H9 (cell line): Measurements from ENCODE around the gene ABHD16B. TPM values are rescaled to one million over a fixed set of nuclear protein-coding genes. Genes with fewer than 3 reads are reported as not detected.

Source experiments
- DNase-seq: peaks from one replicate; pipeline ENCODE4 v3.0.0-alpha.2; 2017
- H2AFZ ChIP-seq: one replicate; pipeline ENCODE4 v1.6.1; 2013; ENCODE audit warnings: mild to moderate bottlenecking, low read length, control low read depth, moderate library complexity
- H2AK5ac ChIP-seq: 2 replicates; pipeline ENCODE4 v1.6.1; 2013; ENCODE audit warnings: low read length, control low read depth, mixed read lengths; ENCODE audit not compliant: insufficient read length
- H2BK120ac ChIP-seq: one replicate; pipeline ENCODE4 v1.6.1; 2013; ENCODE audit warnings: low read depth, mild to moderate bottlenecking, low read length, control low read depth, inconsistent platforms; ENCODE audit not compliant: poor library complexity, severe bottlenecking
- H2BK12ac ChIP-seq: 2 replicates; pipeline ENCODE4 v1.6.1; 2013; ENCODE audit warnings: low read length, control low read depth, mixed read lengths, low read depth; ENCODE audit not compliant: insufficient read length
- H2BK15ac ChIP-seq: 2 replicates; pipeline ENCODE4 v1.6.1; 2013; ENCODE audit warnings: low read depth, low read length, control low read depth
- H2BK20ac ChIP-seq: one replicate; pipeline ENCODE4 v1.6.1; 2013; ENCODE audit warnings: low read depth, mild to moderate bottlenecking, low read length, control low read depth, inconsistent platforms; ENCODE audit not compliant: poor library complexity, severe bottlenecking
- H2BK5ac ChIP-seq: 2 replicates; pipeline ENCODE4 v1.6.1; 2013; ENCODE audit warnings: low read length, control low read depth, mixed read lengths; ENCODE audit not compliant: insufficient read length
- H3K14ac ChIP-seq: 2 replicates; pipeline ENCODE4 v1.6.1; 2013; ENCODE audit warnings: low read length, control low read depth; ENCODE audit not compliant: insufficient read depth
- H3K18ac ChIP-seq: 2 replicates; pipeline ENCODE4 v1.6.1; 2013; ENCODE audit warnings: low read depth, mild to moderate bottlenecking, mixed read lengths, low read length, control low read depth; ENCODE audit not compliant: insufficient read length
- H3K23ac ChIP-seq: 2 replicates; pipeline ENCODE4 v1.6.1; 2013; ENCODE audit warnings: low read length, control low read depth, mixed read lengths, low read depth; ENCODE audit not compliant: insufficient read length
- H3K23me2 ChIP-seq: 2 replicates; pipeline ENCODE4 v1.6.1; 2013; ENCODE audit warnings: low read depth, mild to moderate bottlenecking, mixed read lengths, low read length, control low read depth; ENCODE audit not compliant: insufficient read length, poor library complexity, severe bottlenecking
- H3K27ac ChIP-seq: 2 replicates; pipeline ENCODE4 v1.5.1; 2013; ENCODE audit warnings: low read length, control low read depth, mixed read lengths, low read depth; ENCODE audit not compliant: insufficient read length
- H3K27me3 ChIP-seq: 2 replicates; pipeline ENCODE4 v1.6.1; 2013; ENCODE audit warnings: low read length, control low read depth, inconsistent platforms; ENCODE audit not compliant: insufficient read depth
- H3K4ac ChIP-seq: 2 replicates; pipeline ENCODE4 v1.6.1; 2013; ENCODE audit warnings: low read depth, mild to moderate bottlenecking, control low read depth, inconsistent platforms, low read length, moderate library complexity
- H3K4me1 ChIP-seq: 2 replicates; pipeline ENCODE4 v1.6.1; 2013; ENCODE audit warnings: low read length, control low read depth, inconsistent platforms; ENCODE audit not compliant: insufficient read depth
- H3K4me2 ChIP-seq: 2 replicates; pipeline ENCODE4 v1.6.1; 2013; ENCODE audit warnings: low read length, control low read depth, mixed read lengths; ENCODE audit not compliant: insufficient read length, insufficient read depth
- H3K56ac ChIP-seq: 2 replicates; pipeline ENCODE4 v1.6.1; 2013; ENCODE audit warnings: low read depth, mild to moderate bottlenecking, mixed read lengths, low read length, control low read depth; ENCODE audit not compliant: insufficient read length
- H3K79me1 ChIP-seq: 2 replicates; pipeline ENCODE4 v1.6.1; 2013; ENCODE audit warnings: low read depth, mild to moderate bottlenecking, moderate library complexity, low read length, control low read depth, inconsistent platforms; ENCODE audit not compliant: insufficient read depth, poor library complexity, severe bottlenecking
- H3K79me2 ChIP-seq: 2 replicates; pipeline ENCODE4 v1.6.1; 2013; ENCODE audit warnings: low read length, control low read depth, inconsistent platforms; ENCODE audit not compliant: insufficient read depth
- H3K9ac ChIP-seq: 2 replicates; pipeline ENCODE4 v1.6.1; 2013; ENCODE audit warnings: low read length, control low read depth, mixed read lengths; ENCODE audit not compliant: insufficient read length; ENCODE audit errors: extremely low read depth
- H3K9me3 ChIP-seq: one replicate; pipeline ENCODE4 v1.6.1; 2013; ENCODE audit warnings: low read depth, low read length, inconsistent platforms; ENCODE audit not compliant: control insufficient read depth
- H3T11ph ChIP-seq: one replicate; pipeline ENCODE4 v1.6.1; 2013; ENCODE audit warnings: mild to moderate bottlenecking, low read length, control low read depth, inconsistent platforms
- H4K20me1 ChIP-seq: one replicate; pipeline ENCODE4 v1.6.1; 2013; ENCODE audit not compliant: control insufficient read depth, insufficient read length, insufficient read depth
- H4K5ac ChIP-seq: 2 replicates; pipeline ENCODE4 v1.6.1; 2013; ENCODE audit warnings: low read depth, mild to moderate bottlenecking, mixed read lengths, low read length, control low read depth; ENCODE audit not compliant: insufficient read length
- H4K8ac ChIP-seq: replicated peaks from 2 replicates; pipeline ENCODE4 v1.6.1; 2013; ENCODE audit warnings: low read length, control low read depth, mixed read lengths, low read depth; ENCODE audit not compliant: insufficient read length
- H4K91ac ChIP-seq: 2 replicates; pipeline ENCODE4 v1.6.1; 2013; ENCODE audit warnings: low read depth, mild to moderate bottlenecking, moderate library complexity, mixed read lengths, low read length, control low read depth; ENCODE audit not compliant: insufficient read length
- H3K27ac Mint-ChIP-seq, 3 experiments: 2 replicates in 2 of 3; 3 replicates in 1 of 3; pipeline ENCODE4 v1.8.0; 2020 to 2021; ENCODE audit warnings: mixed read lengths in 3 of 3, mild to moderate bottlenecking in 1 of 3, moderate library complexity in 1 of 3
- H3K27me3 Mint-ChIP-seq: 2 replicates; pipeline ENCODE4 v1.8.0; 2021; ENCODE audit warnings: low read depth, mild to moderate bottlenecking, moderate library complexity, mixed read lengths
- H3K36me3 Mint-ChIP-seq, 3 experiments: 2 replicates in 2 of 3; 3 replicates in 1 of 3; pipeline ENCODE4 v1.8.0; 2020 to 2021; ENCODE audit warnings: low read depth in 3 of 3, mixed read lengths in 3 of 3; ENCODE audit not compliant: insufficient read depth in 1 of 3
- H3K4me1 Mint-ChIP-seq, 2 experiments: 2 replicates each; pipeline ENCODE4 v1.8.0; 2020; ENCODE audit warnings: mixed read lengths in 2 of 2
- H3K4me3 Mint-ChIP-seq, 2 experiments: 2 replicates in 1 of 2; 3 replicates in 1 of 2; pipeline ENCODE4 v1.8.0; 2020 to 2021; ENCODE audit warnings: mild to moderate bottlenecking in 2 of 2, mixed read lengths in 2 of 2, moderate library complexity in 1 of 2
- H3K9me3 Mint-ChIP-seq, 2 experiments: 2 replicates in 1 of 2; 3 replicates in 1 of 2; pipeline ENCODE4 v1.8.0; 2020; ENCODE audit warnings: mild to moderate bottlenecking in 2 of 2, mixed read lengths in 2 of 2, moderate library complexity in 1 of 2
- WGBS: extraction: QIAGEN DNeasy Blood & Tissue Kit; methylation state at CpG from one replicate; pipeline ENCODE4 v1.1.7; 2013; ENCODE audit warnings: missing lambda C conversion rate, low lambda C conversion rate, mixed read lengths; ENCODE audit not compliant: insufficient read length; ENCODE audit errors: extremely low coverage; 5-methylcytosine and 5-hydroxymethylcytosine counted together
- total RNA-seq: library from RNA; stranded (reverse); gene quantifications from 2 replicates; pipeline ENCODE4 v1.2.1, GENCODE V29; 2021
- TF ChIP-seq, protein P1 (sequence below): fragments of 200-600 bp; sonication (generic); conservative IDR thresholded peaks from 3 replicates; pipeline ENCODE4 v1.8.0; 2021; ENCODE audit warnings: antibody characterized with exemption, mild to moderate bottlenecking

Gene ABHD16B
- total RNA-seq, 1 experiment from 2014 or later, result not detected

DNA sequence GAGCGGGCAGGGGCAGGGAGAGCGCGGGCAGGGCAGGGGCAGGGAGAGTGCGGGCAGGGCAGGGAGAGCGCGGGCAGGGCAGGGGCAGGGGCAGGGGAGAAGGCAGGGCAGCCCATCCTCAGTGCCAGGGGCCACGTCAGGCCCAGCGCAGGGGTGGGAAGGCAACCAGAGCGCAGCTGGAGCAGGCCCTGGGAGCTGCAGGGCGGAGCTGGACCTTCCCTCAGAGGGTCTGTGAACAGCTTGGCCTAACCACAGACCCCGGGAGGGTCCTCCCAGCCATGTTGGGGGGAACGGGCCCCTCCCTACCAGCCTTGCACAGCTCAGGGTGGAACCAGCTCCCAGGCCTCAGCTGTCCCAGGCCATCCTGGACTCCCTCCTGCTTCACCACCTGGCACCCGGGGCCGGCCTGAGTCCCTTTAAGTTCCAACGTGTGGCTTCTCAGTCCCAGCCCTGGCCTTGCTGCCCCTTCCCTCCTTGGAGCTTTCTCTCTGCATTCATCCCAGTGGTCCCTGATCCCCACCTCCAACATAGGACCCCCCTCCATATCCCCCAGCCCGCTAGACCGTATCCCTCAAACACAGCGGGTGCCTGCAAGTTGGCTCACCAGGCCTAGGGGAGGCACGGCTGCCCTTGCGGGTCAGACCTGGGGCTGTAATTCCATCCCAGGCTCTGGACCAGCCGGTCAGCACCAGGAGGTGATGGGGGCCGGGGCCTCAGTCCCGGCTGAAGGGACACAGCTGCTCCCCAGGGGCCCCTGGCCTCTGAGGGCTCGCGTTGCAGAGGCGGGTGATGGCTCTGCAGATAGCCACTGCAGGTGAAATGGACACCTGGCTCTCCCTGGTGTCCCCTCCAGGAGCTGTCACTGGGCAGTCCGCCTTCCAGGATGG lies 24.6 kb upstream of the ABHD16B start:
- Histone ChIP-seq H3K9me3 (no peaks in the 10 kb centered on the region), H4K5ac (no peak overlapping the region), H2BK5ac (no peak overlapping the region), H3K4me1 (no peaks in the 10 kb centered on the region), H2BK120ac (no peak overlapping the region), H3K79me2 (no peaks in the 10 kb centered on the region), H3K79me1 (no peaks in the 10 kb centered on the region), H3K27me3 (no peaks in the 10 kb centered on the region; the same call in 1 of the 2 replicates), H2BK20ac (no peak overlapping the region), H3T11ph (no peak overlapping the region), H3K14ac (no peak overlapping the region), H3K4me2 (no peak overlapping the region), H4K20me1 (no peaks in the 10 kb centered on the region), H4K91ac (no peak overlapping the region), H2BK12ac (no peak overlapping the region), H3K9ac (no peak overlapping the region), H3K56ac (no peak overlapping the region), H3K23ac (no peak overlapping the region), H2AFZ (no peak overlapping the region), H4K8ac (no peak overlapping the region), H2BK15ac (no peak overlapping the region), H3K23me2 (peaks cover 4% of the 10 kb centered on the region), H3K4ac (no peak overlapping the region), H3K27ac (no peak overlapping the region), H3K18ac (no peak overlapping the region), H2AK5ac (no peak overlapping the region)
- peak; percentile 30 for DNase-seq
- H3K9me3 Mint-ChIP-seq, result no peaks in the 10 kb centered on the region
- H3K27me3 Mint-ChIP-seq, result peaks cover 21% of the 10 kb centered on the region
- no peaks in the 10 kb centered on the region for H3K36me3 Mint-ChIP-seq
- H3K4me1 Mint-ChIP-seq, result peaks cover 7 to 37% of the 10 kb centered on the region in 2 experiments
- WGBS, result no CpG with 5 or more reads among the region's 27 CpGs
- H3K4me3 Mint-ChIP-seq, result no peak overlapping the region; a peak in 1 of 5 replicates
- TF ChIP-seq, protein P1, sequence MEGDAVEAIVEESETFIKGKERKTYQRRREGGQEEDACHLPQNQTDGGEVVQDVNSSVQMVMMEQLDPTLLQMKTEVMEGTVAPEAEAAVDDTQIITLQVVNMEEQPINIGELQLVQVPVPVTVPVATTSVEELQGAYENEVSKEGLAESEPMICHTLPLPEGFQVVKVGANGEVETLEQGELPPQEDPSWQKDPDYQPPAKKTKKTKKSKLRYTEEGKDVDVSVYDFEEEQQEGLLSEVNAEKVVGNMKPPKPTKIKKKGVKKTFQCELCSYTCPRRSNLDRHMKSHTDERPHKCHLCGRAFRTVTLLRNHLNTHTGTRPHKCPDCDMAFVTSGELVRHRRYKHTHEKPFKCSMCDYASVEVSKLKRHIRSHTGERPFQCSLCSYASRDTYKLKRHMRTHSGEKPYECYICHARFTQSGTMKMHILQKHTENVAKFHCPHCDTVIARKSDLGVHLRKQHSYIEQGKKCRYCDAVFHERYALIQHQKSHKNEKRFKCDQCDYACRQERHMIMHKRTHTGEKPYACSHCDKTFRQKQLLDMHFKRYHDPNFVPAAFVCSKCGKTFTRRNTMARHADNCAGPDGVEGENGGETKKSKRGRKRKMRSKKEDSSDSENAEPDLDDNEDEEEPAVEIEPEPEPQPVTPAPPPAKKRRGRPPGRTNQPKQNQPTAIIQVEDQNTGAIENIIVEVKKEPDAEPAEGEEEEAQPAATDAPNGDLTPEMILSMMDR, result no peak
- H3K27ac Mint-ChIP-seq, result 0 out of 7 replicates have a peak overlapping the region, but pooled peaks of 1 of the 3 experiments have one; percentile 65
